Kidney capillary endothelial cell (primary cell): ENCODE measurements around the gene DENND6A.
"Not testable (repeated sequence)": the region's sequence is repeated elsewhere in the genome, so short reads cannot be mapped to it uniquely, and the experiment has no call there.

Experiments
- DNase-seq: peaks from one replicate; pipeline ENCODE4 v3.0.0-alpha.2; 2018; ENCODE audit warnings: low spot score

The DENND6A gene

DNA sequence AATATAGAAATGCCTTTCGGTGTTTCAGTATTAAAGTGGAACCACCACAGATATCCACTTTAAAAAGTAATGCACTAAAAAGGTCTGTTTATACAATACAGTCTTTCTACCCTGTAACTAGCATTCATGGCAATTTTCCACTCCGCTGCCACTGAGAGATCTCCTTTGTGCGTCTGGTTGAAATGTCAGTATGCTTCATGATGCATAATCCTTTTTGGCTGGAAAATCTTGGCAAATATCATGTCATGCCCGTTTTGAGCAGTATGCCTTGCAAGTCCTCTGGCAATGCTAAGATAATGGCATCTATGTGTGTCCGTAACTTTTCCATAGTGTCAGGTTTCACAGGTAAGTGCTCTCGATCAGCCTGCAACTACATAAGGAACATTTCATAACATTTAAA lies 64.9 kb downstream of the DENND6A start:
- DNase-seq: no peak

DNA sequence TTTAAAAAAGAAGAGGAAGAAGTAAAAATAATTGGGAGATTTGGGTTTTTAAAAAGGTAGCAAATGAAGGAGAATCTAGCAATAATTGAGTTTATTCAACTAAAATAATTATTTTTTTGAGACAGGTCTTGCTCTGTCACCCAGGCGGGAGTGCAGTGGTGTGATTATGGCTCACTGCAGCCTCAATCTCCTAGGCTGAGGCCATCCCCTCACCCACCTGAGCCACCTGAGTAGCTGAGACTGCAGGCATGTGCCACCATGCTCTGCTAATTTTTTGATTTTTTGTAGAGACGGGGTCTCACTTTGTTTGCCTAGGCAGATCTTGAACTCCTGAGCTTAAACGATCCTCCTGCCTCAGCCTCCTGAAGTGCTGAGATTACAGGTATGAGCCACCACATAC lies 68.1 kb downstream of the DENND6A start:
- no peak for DNase-seq

DNA sequence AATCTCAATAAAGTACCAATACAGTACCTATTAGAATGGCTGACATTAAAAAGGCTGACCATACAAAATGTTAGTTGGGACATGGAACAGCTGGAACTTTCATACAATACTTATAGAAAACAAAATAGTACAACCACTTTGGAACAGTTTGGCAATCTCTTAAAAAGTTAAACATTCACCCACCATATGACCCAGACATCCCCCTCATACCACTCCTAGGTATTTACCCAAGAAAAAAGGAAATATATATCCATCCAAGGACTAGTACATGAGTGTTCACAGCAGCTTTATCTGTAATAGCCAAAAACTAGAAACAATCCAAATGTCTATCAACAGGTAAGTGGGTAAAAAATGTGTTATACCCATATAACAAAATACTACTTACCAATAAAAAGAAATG lies 70.5 kb downstream of the DENND6A start:
- DNase-seq: no peak

GRCh38 chr3:57617739-57618138 lies 75.1 kb downstream of the DENND6A start:
- DNase-seq: no peak

- DNase-seq: no peak
Observed at GRCh38 chr3:57616233-57616632, 76.6 kb downstream of the DENND6A start.

- not testable (repeated sequence) for DNase-seq
Observed at GRCh38 chr3:57611870-57612269, 81.0 kb downstream of the DENND6A start.

GRCh38 chr3:57605683-57606082 lies 87.2 kb downstream of the DENND6A start:
- DNase-seq: no peak

GRCh38 chr3:57604971-57605370 lies 87.9 kb downstream of the DENND6A start:
- DNase-seq: no peak

- DNase-seq: no peak
Observed at GRCh38 chr3:57600195-57600594, 92.7 kb downstream of the DENND6A start.

DNA sequence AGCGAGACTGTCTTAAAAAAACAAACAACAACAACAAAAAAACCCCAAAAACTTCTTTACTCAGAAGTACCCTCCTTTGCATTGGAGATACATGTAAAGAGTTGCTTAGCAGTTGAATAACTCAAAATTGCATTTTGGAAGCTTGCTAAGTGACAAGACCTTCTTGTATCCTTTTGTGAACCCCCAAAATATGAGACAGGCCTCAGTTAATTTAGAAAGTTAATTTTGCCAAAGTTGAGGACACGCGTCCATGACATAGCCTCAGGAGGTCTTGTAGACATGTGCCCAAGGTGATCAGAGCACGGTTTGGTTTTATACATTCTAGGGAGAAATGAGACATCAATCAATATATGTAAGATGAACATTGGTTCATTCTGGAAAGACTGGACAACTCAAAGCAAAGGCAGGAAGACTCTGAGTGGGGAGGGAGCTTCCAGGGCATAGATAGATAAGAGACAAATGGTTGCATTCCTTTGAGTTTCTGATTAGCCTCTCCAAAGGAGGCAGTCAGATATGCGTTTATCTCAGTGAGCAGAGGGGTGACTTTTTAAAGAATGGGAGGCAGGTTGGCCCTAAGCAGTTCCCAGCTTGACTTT lies 94.0 kb downstream of the DENND6A start:
- no peak for DNase-seq

GRCh38 chr3:57597127-57597923 lies 95.6 kb downstream of the DENND6A start, which contains the start of gene ARF4:
TSS of gene ARF4 (minus strand) at chr3:57597344. CDS start at chr3:57597140, 204 bp downstream.
- peak; percentile 99 for DNase-seq

- DNase-seq: peak; percentile 76
Observed at GRCh38 chr3:57596495-57597126, 96.3 kb downstream of the DENND6A start.

GRCh38 chr3:57594576-57594975 lies 98.3 kb downstream of the DENND6A start:
- no peak for DNase-seq

DNA sequence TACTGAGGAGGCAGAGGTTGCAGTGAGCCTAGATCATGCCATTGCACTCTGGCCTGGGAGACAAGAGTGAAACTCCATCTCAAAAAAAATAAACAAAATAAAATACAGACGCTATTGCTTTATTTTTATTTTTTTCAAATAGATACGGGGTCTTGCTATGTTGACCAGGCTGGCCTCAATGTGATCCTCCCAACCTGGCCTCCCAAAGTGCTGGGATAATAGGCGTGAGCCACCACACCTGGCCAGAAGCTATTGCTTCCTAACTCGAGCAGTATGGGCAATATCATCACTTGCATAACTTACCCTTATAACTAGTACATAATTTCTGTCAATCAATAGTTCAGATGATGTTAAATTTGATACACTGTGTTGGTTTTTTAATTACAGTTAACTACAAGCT lies 98.7 kb downstream of the DENND6A start:
- no peak for DNase-seq

- DNase-seq: no peak
Observed at GRCh38 chr3:57592306-57592705, 100.6 kb downstream of the DENND6A start.

DNA sequence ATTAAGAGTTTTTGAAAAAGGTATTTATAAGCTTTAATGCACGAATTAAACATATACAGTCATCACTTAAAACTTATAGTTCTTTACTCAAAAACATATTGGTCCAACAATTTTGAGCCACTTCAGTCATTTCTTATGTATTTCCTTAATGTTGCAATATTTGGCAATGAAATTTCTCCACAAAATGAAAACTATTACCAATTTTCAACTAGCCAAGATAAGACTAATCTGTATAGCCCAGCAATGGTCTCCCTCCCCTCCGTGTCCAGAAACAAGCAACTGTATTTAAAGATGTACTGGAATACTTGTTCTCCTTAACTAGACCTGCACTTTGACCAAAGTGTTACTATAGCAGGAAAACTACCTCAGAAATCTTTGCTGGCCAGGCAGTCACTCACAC lies 105.0 kb downstream of the DENND6A start:
- DNase-seq: no peak

- DNase-seq: no peak
Observed at GRCh38 chr3:57586778-57587177, 106.1 kb downstream of the DENND6A start.

GRCh38 chr3:57583544-57583943 lies 109.3 kb downstream of the DENND6A start:
- DNase-seq: no peak

- no peak for DNase-seq
Observed at GRCh38 chr3:57582474-57583168, 110.3 kb downstream of the DENND6A start.

GRCh38 chr3:57577801-57578200 lies 115.1 kb downstream of the DENND6A start:
- no peak for DNase-seq

- no peak for DNase-seq
Observed at GRCh38 chr3:57575966-57576626, 116.8 kb downstream of the DENND6A start.
